ENCODE data around the gene MARCHF9. TPM values are rescaled to one million over a fixed set of nuclear protein-coding genes. Genes with fewer than 3 reads are reported as not detected.

MARCHF9 gene
- total RNA-seq, 1 donor from 2014 or later: 10.6 TPM

DNA sequence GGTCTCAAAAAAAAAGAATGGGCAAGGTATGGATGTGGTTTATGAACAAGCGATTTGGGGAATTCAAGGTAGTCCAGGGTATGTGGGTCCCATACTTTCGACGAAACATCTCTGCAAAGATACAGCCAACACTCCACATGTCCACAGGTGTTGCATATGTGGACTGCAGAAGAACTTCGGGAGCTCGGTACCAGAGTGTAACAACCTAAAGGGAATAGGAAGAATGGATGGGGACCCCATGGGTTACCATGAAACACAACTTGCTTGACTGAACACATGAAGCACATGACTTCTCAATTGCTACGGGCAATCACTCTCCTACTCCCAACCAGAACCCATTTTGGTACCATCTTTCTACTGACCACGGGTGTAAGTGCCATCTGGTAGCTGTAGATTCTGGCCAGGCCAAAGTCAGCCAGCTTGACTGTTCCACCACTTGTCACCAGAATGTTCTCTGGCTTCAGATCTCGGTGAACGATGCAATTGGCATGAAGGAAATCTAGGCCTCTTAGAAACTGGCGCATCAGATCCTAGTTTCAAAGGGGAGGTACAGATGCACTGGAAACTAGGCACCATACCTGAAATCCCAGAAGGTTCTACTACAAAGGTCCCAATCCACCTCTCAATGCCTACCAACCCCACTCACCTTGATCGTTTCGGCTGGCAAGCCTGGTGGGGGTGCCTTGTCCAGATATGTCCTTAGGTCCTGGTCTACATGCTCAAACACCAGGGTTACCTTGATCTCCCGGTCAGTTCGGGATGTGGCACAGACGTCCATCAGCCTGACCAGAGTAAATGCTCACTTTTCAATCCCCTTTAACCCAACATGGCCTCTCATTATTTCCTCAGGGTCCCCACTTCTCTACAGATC lies 4.1 kb upstream of the MARCHF9 start:
- ATAC-seq (no peak), DNase-seq (ENCODE audit: low spot score) (no peak)
- intact Hi-C loops (cut with DNase I): no loop called here

- ATAC-seq: no peak
- intact Hi-C loops (cut with DNase I): no loop called here
- DNase-seq (ENCODE audit: low spot score): no peak
Measured at GRCh38 chr12:57751432-57751787, 3.5 kb upstream of the MARCHF9 start.

- DNase-seq (ENCODE audit: low spot score) (peak; percentile 99), ATAC-seq (peak; percentile 96)
- intact Hi-C loops (cut with DNase I): no loop called here
Measured at GRCh38 chr12:57751788-57752667, 2.9 kb upstream of the MARCHF9 start, which contains the start of gene CDK4. Gene CDK4 (minus strand): TSS chr12:57752310. CDS start chr12:57751717, 593 bp downstream.

DNA sequence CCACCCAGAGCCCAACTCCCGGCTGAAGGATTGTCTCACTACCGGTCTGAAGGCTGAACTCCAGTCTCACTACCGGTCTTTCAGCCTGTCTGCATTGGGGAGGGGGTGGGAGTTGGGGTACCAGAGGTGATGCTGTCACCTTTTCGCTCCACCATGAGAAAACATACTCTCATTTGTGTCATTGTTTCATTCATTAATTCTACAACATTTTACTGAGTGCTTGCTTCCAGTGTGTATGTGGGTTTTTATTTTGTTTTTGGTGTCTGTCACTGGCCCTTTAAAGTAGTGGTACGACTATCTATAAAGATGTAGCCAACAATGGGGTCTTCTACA lies 2.3 kb upstream of the MARCHF9 start:
- DNase-seq (ENCODE audit: low spot score) (no peak), ATAC-seq (no peak)
- intact Hi-C loops (cut with DNase I): no loop called here

GRCh38 chr12:57753756-57754337 lies 1.1 kb upstream of the MARCHF9 start:
- no peak for ATAC-seq
- no peak for DNase-seq (ENCODE audit: low spot score)
- intact Hi-C loops (cut with DNase I): no loop called here

- DNase-seq (ENCODE audit: low spot score) (no peak), ATAC-seq (no peak)
- intact Hi-C loops (cut with DNase I): no loop called here
Measured at GRCh38 chr12:57755194-57755453, 221 bp downstream of the MARCHF9 start.

GRCh38 chr12:57755454-57756372 lies 810 bp downstream of the MARCHF9 start:
- no peak for DNase-seq (ENCODE audit: low spot score)
- no peak for ATAC-seq
- intact Hi-C loops (cut with DNase I): no loop called here

GRCh38 chr12:57756406-57757341 lies 1.8 kb downstream of the MARCHF9 start:
- no peak for DNase-seq (ENCODE audit: low spot score)
- no peak for ATAC-seq
- intact Hi-C loops (cut with DNase I): no loop called here

DNA sequence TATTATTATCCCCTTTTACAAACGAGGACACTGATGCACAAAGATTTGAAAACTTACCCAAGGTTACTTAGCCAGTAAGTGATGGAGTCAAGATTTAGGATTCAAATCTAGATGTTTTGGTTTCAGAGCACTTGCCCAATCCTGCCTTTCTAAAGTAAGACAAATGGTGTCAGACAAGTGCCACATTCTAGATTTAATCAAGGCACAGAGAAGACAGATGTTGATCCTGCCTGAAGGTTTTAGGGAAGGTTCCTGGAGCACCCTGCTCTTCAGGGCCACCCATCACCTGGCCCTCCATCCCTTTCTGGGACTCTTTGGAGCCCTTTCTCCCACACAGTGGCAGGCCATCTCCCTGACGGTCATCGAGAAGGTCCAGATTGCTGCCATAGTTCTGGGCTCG lies 2.9 kb downstream of the MARCHF9 start:
- no peak for DNase-seq (ENCODE audit: low spot score)
- intact Hi-C loops (cut with DNase I): no loop called here
- no peak for ATAC-seq

- intact Hi-C loops (cut with DNase I): no loop called here
- DNase-seq (ENCODE audit: low spot score): no peak
- no peak for ATAC-seq
Measured at GRCh38 chr12:57758552-57759359, 3.9 kb downstream of the MARCHF9 start.

- intact Hi-C loops (cut with DNase I): no loop called here
- no peak for DNase-seq (ENCODE audit: low spot score)
- ATAC-seq: no peak
Measured at GRCh38 chr12:57759360-57759980, 4.6 kb downstream of the MARCHF9 start.

DNA sequence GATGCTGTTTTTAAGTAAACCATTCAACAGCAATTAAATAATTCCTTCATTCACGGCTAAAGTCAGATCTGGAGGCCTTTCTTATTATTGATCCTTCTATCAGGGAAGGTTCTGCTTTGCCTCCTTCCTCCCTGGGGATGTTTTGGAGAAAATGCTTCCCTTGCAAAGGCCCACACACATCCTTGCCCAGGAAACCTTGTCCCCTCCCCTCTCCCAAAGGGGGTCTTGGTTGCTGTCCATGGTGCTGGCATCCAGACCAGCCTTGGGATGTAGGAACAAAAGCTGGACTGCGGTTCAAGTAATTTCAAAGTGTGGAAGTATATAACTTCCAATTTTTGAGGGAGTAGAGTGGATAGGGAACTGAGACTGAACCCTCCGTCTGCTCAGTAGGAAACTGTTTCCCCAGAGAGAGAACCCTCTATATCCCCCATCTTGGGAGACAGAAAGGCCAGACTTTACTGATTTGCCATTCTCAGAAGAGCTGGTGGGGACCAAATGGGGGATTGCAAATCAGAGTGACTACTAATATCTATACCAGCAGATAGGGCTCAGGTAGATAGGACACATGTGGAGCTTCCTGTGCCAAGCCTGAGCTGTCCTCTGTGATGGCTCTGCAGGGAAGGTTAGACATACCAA lies 5.6 kb downstream of the MARCHF9 start:
- ATAC-seq (no peak), DNase-seq (ENCODE audit: low spot score) (no peak)
- intact Hi-C loops (cut with DNase I): no loop called here

DNA sequence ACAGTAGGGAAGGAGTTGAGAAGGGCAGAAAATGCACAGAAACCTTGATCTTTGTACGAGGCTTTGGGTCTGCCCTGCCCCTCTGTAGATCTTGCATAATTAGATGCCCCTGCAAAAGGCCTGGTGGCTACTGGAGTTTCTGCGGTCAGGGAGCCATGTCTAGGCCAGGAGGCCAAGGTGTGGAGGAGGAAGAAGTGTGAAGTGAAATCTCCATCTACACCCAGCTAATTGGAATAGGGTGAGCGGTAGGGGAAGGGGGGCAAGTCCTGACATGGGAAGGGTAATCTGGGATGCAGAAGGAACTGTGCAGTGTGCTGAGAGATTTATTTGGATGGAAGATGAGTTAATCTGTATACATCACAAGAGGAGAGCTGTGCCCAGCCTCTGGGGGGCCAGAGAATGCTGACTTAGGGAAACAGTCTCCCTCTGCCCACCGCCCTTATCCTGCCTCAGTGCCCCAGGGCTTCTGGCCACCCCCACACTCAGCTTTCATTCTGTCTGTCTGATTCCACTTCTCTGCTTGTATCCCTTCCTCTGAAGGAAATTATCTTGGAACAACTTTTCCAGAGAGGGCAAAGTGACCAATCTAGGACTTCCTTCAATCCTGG lies 6.6 kb downstream of the MARCHF9 start:
- no peak for DNase-seq (ENCODE audit: low spot score)
- ATAC-seq: no peak
- intact Hi-C loops (cut with DNase I): no loop called here

- DNase-seq (ENCODE audit: low spot score) (no peak), ATAC-seq (no peak)
- intact Hi-C loops (cut with DNase I): no loop called here
Measured at GRCh38 chr12:57762463-57762862, 7.6 kb downstream of the MARCHF9 start.

GRCh38 chr12:57763881-57764661 lies 9.2 kb downstream of the MARCHF9 start:
- ATAC-seq (no peak), DNase-seq (ENCODE audit: low spot score) (no peak)
- intact Hi-C loops (cut with DNase I): no loop called here
